HG03520 (cell line): ENCODE results near the gene AIFM1.

ENCODE experiments used
- ATAC-seq: cut with Tn5 transposase; IDR thresholded peaks from one replicate; pipeline ENCODE4 v1.9.1; 2021; ENCODE audit warnings: mild to moderate bottlenecking, moderate library complexity; ENCODE audit not compliant: unreplicated experiment

Gene AIFM1

GRCh38 chrX:130097507-130098209 lies 68.0 kb downstream of the AIFM1 start:
- no peak for ATAC-seq

GRCh38 chrX:130095249-130096030 lies 70.2 kb downstream of the AIFM1 start:
- no peak for ATAC-seq

- ATAC-seq = no peak
Observed at GRCh38 chrX:130094696-130095095, 70.9 kb downstream of the AIFM1 start.

- no peak for ATAC-seq
Observed at GRCh38 chrX:130093271-130093670, 72.4 kb downstream of the AIFM1 start.

GRCh38 chrX:130091980-130092522 lies 73.6 kb downstream of the AIFM1 start:
- peak; percentile 99 for ATAC-seq

GRCh38 chrX:130090364-130090763 lies 75.3 kb downstream of the AIFM1 start:
- ATAC-seq = no peak

- ATAC-seq = peak; percentile 33
Observed at GRCh38 chrX:130086447-130087206, 79.0 kb downstream of the AIFM1 start.

GRCh38 chrX:130085551-130086446 lies 79.8 kb downstream of the AIFM1 start:
- ATAC-seq = no peak

- ATAC-seq = no peak
Observed at GRCh38 chrX:130084631-130085237, 80.9 kb downstream of the AIFM1 start.

GRCh38 chrX:130083656-130084382 lies 81.8 kb downstream of the AIFM1 start:
- ATAC-seq = peak; percentile 19

- no peak for ATAC-seq
Observed at GRCh38 chrX:130083107-130083490, 82.5 kb downstream of the AIFM1 start.

GRCh38 chrX:130082244-130083106 lies 83.2 kb downstream of the AIFM1 start:
- ATAC-seq = peak; percentile 71

- no peak for ATAC-seq
Observed at GRCh38 chrX:130081421-130082045, 84.1 kb downstream of the AIFM1 start.

GRCh38 chrX:130080791-130081367 lies 84.8 kb downstream of the AIFM1 start:
- no peak for ATAC-seq

GRCh38 chrX:130079824-130080406 lies 85.7 kb downstream of the AIFM1 start:
- no peak for ATAC-seq
